ENCODE results near the gene GNAS-AS1.

GNAS-AS1 gene

DNA sequence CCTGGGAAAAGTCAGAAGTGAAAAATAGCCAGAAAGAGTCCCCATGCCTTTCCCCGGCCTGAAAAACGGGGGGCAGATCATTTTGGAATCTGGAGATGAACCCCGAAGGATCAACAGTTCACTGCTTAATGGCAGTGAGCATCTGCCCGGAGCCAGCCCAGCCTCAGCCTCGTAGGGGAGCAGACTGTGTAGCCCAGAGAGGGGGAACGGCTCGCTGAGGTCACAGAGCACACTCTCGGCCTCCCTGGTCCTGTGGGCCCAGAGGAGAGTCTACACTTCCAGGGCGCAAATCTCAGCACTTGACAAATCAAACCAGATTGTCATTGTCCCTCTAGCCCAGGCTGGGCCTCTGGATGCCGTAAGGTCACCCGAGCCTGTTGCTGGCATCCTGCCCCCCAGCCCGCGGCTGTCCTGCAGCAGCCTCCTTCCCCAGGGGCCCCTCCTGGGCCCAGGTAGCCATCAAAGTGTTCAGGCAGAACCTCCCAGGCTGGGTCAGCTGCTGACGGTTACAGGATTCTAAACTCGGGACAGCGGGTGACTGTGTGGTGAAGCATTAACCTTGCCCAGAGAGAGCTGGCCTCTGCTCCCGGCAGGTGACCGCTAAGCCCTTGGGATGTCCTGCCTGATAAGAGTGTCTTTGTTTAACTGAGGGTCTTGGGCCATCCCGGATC, 56.1 kb downstream of the GNAS-AS1 start:
- H3K4me3 ChIP-seq = no peak overlapping the region
- H3K27ac ChIP-seq = no peak overlapping the region

GRCh38 chr20:58793512-58794420, 56.9 kb downstream of the GNAS-AS1 start:
- H3K27ac ChIP-seq = no peak overlapping the region
- H3K4me3 ChIP-seq = no peak overlapping the region

- Histone ChIP-seq H3K4me3 (no peak overlapping the region), H3K27ac (no peak overlapping the region)
Measured at GRCh38 chr20:58792426-58792825, 58.3 kb downstream of the GNAS-AS1 start.

DNA sequence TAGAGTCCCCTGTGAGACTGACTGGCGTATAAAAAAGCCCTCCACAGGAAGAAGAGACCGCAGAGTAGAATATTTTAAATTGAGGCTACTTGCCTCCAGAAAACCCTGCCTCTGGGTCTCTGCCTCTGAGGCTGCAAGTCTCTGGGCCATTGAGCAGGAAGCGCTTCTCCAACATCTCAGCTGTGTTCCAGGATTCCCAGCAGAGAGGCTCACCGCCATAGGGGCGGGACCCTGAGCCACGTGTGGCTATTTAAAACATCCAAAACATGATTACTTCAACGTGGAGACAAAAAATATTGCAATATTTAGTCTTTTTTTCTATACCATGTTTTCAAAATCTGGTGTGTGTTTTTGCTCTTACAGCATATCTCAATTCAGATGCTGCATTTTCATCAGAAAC, 59.4 kb downstream of the GNAS-AS1 start:
- H3K4me3 ChIP-seq = no peak overlapping the region

GRCh38 chr20:58790454-58790853, 60.2 kb downstream of the GNAS-AS1 start:
- H3K4me3 ChIP-seq = no peak overlapping the region
- no peak overlapping the region for H3K27ac ChIP-seq

More for the DNA sequence above, 59.4 kb downstream of the GNAS-AS1 start:
- no peak overlapping the region for H3K27ac ChIP-seq

DNA sequence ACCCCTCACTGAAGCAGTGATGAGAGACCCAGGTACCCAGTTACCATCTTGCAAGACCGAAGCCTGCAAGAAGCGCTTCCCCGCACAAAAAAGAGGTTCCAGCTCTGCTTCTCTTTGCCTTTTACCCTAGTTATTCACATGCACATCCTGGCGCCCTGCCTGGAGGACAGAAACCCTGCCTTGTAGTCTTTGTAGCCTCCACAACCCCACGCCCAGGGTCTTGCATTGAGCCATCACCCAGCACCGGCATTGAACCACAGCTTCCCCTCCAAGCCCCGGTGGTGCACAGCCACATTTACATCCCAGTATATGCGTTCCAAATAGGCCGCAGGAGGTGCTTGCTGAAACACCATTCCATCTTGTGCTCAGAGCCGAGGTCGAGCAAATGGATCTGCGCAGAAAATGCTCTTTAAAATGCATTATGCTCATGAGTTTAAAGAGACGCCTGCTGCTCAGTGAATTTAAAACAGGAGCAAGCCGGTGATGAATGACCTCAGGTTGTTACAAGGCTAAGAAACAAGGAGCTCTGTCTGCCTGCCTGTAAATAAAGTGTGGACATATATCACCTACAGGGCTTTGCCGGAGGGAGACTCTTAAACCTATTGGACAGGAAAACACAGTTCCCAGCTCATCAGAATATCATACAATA, 61.7 kb downstream of the GNAS-AS1 start:
- H3K4me3 ChIP-seq = no peak overlapping the region
- no peak overlapping the region for H3K27ac ChIP-seq

- Histone ChIP-seq H3K4me3 (no peak overlapping the region), H3K27ac (no peak overlapping the region)
Measured at GRCh38 chr20:58787211-58788005, 63.3 kb downstream of the GNAS-AS1 start.

DNA sequence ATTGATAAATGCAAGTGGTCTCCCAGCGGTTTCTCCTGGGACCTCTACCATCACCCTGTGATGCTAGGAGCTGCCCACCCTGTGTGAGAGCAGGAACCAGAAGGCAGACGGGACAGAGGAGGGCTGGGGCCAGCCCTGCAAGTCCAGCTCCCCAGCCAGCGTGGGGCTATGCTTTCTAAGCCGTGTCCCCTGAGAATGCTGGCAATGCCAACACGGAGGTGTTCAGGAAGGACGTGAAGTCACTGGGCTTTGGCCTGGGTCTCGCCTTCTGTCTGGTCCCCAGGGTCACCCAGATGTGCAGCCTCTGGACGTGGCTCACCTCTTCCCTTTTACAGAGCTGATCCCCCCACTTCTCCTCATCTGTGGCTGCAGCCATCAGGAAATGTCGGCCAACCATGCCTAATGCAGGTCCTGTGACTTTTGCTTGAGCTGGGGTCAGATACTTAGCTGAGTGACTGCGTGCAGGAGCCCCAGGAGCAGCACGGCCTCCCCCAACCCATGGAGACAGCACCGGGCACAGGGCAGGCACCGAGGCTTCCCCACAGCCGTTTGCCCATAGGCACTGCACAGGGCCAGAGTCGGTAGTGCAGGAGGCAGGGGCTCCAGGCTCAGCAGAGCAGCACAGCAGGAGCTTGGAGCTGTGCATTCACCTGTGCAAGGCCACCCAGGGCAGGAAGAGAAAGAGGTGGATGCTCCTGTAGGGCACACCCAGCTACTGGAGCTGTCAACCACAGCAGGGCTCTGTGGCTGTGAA, 66.2 kb downstream of the GNAS-AS1 start:
- no peak overlapping the region for H3K27ac ChIP-seq
- H3K4me3 ChIP-seq = no peak overlapping the region

DNA sequence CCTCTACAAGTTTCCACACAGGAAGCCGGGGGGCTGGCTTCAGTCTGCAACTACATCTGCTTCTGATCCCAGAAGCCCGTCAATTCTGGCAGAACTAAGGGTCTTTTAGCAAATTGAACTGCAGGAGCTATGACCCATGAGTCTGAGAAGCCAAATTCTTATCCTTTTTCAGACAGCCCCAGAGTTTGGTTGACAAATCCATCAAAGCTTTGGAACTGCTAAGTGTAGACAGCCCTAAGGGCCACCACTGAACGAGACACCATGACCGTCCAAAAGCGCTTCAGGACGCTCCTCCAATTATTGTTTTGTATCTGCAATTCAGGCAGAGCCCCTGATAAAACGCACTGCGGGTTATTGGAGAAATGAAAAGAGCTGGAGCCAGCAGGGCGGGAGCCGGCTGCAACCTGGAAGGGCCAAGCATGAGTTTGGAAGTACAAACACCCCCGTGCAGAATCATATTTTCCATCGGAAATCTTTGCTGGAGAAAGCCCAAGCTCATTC, 67.1 kb downstream of the GNAS-AS1 start:
- H3K4me3 ChIP-seq = no peak overlapping the region

GRCh38 chr20:58781138-58781537, 69.6 kb downstream of the GNAS-AS1 start:
- no peak overlapping the region for H3K27ac ChIP-seq
- no peak overlapping the region for H3K4me3 ChIP-seq

More for the DNA sequence above, 67.1 kb downstream of the GNAS-AS1 start:
- H3K27ac ChIP-seq = no peak overlapping the region

DNA sequence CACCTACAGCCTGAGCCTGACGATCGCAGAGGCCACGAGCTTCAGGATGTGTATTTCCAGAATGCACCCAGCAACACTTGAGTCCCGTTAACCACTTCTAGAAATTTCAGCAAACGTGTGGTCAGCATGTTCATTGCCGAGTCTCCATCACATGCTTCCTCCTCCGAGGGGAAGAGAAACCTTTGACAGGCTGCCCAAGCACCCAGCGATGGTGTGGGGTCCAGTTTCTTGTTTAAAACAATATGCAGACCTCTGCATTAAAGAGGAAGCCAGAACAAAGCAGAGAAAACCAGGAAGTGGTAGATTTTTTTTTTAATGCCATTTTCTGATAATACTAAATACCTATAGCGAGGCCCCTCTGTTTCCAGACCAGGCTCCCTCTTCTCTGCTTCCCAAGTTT, 71.9 kb downstream of the GNAS-AS1 start:
- Histone ChIP-seq H3K27ac (no peak overlapping the region), H3K4me3 (no peak overlapping the region)

DNA sequence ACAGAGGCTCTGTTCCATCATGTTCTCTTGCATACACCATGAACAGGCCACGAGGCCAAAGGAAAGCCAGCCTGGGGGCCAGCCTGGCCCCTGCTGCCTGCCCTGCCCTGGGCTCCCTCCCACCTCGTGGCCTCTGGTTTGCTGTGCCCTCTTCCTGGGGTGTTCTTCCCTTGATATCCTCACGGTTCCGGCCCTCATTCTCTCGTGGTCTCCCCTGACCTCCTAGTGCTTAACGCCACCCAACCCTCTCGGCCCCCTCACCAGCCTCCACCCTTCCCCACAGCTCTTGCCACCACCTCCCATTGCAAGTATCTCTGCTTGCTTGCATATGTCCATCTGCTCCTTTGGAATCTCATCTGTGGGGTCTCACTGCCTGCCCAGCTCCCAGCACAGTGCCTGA, 73.0 kb downstream of the GNAS-AS1 start:
- H3K27ac ChIP-seq = no peak overlapping the region
- no peak overlapping the region for H3K4me3 ChIP-seq

- no peak overlapping the region for H3K27ac ChIP-seq
- no peak overlapping the region for H3K4me3 ChIP-seq
Measured at GRCh38 chr20:58776109-58776508, 74.6 kb downstream of the GNAS-AS1 start.

DNA sequence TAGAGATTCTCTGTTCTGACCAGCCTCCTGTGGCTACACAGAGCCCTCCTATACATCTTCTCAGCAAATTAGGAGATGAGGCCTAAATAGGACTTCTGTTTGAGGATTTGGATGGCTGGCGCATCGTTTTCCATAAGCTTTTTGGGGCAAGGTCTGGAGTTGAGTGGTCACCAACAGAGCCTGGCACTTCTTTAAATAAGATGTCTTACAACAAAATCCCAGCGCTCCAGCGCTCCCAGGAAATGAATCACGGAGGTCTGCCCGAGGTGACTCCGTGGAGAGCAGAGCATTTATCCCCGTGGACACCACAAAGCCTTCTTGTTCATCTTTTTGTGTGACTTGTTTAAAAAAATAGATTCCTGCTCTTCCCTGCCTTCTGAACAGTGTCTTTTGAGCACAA, 75.3 kb downstream of the GNAS-AS1 start:
- H3K27ac ChIP-seq = no peak overlapping the region
- H3K4me3 ChIP-seq = no peak overlapping the region

- Histone ChIP-seq H3K27ac (no peak overlapping the region), H3K4me3 (no peak overlapping the region)
Measured at GRCh38 chr20:58774667-58775263, 75.9 kb downstream of the GNAS-AS1 start.

DNA sequence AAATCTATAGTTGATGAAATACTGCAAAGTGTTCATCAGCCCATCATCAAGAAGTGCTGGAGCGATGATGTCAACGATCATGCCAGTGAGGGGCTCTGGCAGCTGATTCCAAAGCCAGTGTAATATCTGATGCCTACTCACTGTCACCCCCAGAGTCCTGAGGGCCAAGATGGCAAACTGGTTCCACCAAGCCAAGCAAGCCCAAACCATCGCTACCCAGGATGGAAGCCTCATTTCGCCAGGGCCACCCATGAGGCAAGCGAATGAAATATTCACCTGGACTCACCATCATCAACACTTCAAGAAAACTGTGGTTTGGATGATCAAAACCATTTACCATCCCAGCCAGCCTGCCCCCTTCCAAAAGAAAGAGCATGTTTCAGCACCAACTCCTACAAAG, 76.5 kb downstream of the GNAS-AS1 start:
- Histone ChIP-seq H3K4me3 (no peak overlapping the region), H3K27ac (no peak overlapping the region)

DNA sequence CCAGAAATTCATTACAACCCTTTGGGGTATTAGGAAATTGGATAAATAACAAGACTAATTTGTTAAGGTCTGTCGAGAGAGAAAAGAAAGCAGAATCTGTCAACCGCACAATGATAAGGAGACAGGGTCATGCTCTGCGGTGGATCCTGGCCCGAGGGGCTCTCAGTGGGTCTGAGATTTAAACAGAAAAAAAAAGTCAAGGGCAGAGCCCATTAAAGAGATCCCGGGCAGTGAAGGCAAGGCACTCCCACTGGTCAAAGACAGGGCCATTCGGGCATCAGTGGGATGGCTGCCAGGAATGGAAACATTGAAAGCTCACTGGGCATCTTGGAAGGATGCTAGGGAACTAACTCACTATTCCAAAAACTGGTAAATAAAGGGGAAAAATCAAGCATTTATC, 77.9 kb downstream of the GNAS-AS1 start:
- no peak overlapping the region for H3K4me3 ChIP-seq
- no peak overlapping the region for H3K27ac ChIP-seq

Measured in skin epidermis (tissue), 12 donors.